CD1c-positive myeloid dendritic cell (primary cell): ENCODE measurements around the gene SLF2.
"Not testable (repeated sequence)": the region's sequence is repeated elsewhere in the genome, so short reads cannot be mapped to it uniquely, and the experiment has no call there.

Experiments used
- DNase-seq: peaks from one replicate; pipeline ENCODE4 v3.0.0-alpha.2; 2016; ENCODE audit errors: extremely low spot score

SLF2 gene

GRCh38 chr10:100962351-100963080, 49.8 kb downstream of the SLF2 start:
- DNase-seq = no peak

DNA sequence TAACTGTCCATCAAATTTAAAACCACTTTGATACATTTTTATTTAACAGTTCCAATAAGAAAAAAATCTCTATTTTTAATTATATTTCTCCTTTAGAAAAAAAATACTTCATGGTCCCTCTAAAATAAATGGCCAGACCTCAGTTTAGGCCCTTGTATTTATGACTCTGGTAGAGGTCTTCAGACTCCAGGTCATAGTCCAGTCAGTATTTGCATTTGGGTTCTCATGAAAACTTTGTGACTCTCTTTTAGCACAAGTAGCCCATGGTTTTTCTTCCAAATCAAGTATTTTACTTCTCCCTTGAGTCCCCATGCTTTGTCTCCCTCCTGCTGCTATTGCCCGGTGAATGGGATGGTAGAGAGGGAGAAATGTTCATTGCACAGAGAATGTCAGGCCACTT, 51.1 kb downstream of the SLF2 start:
- DNase-seq = no peak

DNA sequence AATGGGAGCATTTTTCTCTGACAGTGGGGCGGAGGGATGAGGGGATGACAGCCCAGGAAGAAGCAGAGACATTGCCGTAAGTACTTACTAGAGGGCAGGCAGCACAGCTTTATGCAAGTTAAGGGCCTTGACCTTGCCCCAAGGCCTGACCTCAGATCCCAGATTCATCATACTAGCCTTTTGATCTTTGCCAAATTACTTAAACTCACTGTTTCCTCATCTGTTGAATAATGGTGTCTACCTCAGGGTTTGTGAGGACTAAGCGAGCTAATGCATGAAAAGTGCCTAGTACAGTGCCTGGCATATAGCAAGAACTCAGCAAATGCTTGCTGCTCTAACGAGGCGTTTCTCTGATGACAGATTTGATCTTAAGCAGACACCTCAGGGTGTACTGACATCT, 53.1 kb downstream of the SLF2 start:
- no peak for DNase-seq

- DNase-seq = no peak
These were observed 54.1 kb downstream of the SLF2 start for GRCh38 chr10:100966887-100967286.

DNA sequence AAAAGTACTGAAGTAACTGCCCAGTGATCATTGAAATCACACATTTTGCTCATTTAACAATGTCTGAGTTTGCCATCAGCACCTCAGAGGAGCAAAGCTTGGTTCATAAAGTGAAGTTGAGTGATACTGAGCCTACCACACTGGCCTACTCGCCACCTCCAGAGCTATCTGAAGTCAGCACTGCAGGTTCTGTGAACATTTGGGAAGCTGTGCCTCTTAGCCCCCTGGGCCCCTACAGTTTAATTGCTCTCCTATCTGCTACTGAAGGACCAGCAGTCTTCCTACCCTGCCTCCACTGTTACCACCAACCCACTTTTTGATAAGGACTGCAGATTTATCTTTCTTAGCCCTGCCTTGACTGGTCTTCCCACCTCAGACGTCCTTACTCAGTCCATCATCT, 54.6 kb downstream of the SLF2 start:
- no peak for DNase-seq

DNA sequence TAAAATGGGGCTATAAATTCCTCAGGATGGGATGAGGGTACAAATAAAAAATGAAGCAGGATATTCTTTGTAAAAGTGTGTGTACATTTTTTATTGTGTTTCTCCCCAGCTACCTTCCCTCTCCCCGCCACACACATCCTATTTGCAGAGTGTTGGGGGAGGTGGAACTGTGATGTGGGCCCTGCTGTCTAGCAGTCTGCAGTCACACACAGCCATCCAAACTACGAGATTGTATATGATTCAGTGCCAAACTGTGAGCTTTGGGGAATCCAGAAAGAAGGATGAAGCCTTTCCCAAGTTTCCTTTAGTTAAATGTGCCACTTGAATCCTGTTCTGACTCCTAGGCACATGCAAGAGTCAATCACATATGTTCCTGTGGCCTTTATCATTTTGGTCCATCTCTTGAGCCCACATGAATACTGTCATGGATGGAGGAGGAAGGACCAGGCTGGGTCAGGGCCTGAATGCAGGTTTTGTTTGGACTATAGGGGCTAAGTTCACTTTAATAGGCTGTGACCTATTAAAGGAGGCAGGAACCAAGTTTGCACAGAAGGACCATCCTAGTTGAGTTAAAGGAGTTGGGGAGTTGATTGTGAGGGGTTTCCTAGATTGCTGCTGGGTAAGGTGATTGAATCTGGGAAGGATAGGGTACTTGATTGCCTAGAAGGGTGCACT, 55.4 kb downstream of the SLF2 start:
- no peak for DNase-seq

- DNase-seq = no peak
These were observed 56.1 kb downstream of the SLF2 start for GRCh38 chr10:100968863-100969186.

- DNase-seq = no peak
These were observed 56.7 kb downstream of the SLF2 start, which contains the start of gene SEMA4G for GRCh38 chr10:100969187-100970075. Gene SEMA4G (plus strand): TSS chr10:100969504. CDS start chr10:100972913, 3,409 bp downstream.

- DNase-seq = no peak
These were observed 57.5 kb downstream of the SLF2 start for GRCh38 chr10:100970076-100970913.

GRCh38 chr10:100970914-100971811, 58.4 kb downstream of the SLF2 start:
- DNase-seq = no peak

DNA sequence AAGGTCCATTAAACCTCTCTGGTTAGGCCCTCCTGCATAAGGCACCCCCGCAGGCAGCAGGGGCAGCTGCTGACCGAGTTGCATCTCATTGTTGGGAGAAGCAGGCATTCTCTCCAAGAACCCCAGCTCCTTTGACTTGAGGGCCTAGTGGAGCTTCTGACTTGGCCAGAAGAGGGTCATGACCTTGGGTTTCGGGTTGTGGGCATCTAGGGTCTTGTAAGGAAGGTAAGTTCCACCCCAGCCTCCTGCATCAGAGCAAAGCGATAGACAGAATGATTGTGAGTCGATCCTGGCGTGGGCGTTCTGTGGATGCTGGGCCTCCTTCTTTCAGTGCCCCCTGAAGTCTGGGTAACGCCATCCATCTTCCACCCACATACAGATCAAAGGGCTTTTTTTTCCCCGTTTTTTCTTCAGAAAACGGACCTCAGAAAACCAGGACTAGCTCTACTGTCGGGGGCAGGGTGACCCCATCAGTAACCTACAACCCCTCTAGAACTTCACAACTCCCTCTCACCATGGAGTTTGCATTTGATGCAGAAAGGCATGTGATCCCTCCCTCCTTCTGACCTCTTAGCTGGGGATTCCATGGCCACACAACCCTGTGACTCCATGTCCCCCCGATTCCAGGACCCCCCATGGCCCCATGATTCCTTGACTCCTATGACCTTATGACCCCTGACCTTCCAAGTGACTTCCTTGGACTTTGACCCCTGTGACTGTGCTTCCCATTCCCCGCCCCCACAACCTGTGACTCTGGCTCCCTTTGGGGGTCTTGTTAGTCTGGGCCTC, 59.5 kb downstream of the SLF2 start:
- DNase-seq = no peak

GRCh38 chr10:100972904-100973535, 60.3 kb downstream of the SLF2 start:
- no peak for DNase-seq

DNA sequence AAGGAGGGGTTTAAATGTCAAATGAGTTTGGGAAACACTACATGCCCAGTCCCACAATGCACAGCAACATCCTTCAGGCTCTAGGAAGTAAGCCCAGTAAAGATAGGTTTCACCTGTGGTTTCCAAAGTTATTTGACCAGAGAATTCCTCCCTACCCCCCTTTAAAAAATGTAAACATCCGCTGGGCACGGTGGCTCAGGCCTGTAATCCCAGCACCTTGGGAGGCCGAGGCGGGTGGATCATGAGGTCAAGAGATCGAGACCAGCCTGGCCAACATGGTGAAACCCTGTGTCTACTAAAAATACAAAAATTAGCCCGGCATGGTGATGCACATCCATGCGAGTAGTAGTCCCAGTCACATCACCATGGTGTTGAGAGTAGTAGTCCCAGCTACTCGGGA, 62.6 kb downstream of the SLF2 start:
- DNase-seq = not testable (repeated sequence)

GRCh38 chr10:100976906-100977305, 64.1 kb downstream of the SLF2 start:
- no peak for DNase-seq

DNA sequence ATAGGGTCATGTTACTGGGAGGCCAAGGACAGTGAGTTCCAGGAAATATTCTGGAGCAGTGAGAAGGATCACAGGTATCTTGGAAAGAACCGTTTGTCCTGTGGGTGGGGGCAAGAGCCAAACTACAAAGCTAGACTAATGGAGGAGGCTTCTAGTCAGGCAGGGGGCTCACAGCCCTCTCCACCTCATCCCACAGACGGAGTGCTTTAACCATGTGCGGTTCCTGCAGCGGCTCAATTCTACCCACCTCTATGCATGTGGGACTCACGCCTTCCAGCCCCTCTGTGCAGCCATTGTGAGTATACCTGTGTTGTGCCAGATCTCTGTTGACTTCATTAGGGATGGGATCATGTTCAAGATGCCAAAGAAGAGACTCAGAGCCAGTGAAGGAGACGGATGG, 64.7 kb downstream of the SLF2 start:
- no peak for DNase-seq

DNA sequence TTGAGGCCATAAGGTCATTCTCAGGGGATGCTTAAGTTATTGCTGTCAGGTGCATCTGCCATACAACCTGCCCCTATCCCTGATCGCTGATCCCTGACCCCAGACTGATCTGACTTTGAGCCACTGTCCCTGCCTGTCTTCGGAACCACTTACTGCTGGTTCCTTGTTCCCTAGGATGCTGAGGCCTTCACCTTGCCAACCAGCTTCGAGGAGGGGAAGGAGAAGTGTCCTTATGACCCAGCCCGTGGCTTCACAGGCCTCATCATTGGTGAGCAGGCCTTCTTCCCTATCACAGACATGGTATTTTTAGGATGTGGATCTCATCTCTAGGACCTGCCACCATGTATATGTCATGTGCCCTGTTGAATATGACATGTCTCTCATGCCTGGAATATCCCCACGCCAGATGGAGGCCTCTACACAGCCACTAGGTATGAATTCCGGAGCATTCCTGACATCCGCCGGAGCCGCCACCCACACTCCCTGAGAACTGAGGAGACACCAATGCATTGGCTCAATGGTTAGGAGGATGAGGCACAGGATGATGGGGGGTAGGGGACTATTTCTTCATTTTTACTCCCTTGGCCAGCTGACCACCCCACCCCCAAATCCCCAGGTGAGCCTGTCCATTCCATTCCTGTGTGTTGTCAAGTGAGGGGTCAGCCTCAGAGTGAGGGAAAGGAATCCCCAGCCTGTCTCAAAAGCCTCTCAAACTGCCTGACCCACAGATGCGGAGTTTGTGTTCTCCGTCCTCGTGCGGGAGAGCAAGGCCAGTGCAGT, 65.5 kb downstream of the SLF2 start:
- no peak for DNase-seq

DNA sequence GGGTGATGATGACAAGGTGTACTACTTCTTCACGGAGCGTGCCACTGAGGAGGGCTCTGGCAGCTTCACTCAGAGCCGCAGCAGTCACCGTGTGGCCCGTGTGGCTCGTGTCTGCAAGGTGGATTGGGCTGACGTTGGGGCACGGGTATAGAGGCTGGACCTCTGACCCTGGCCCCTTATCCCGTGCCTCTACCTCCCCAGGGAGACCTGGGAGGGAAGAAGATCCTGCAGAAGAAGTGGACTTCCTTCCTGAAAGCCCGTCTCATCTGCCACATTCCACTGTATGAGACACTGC, 66.1 kb downstream of the SLF2 start:
- DNase-seq = no peak

DNA sequence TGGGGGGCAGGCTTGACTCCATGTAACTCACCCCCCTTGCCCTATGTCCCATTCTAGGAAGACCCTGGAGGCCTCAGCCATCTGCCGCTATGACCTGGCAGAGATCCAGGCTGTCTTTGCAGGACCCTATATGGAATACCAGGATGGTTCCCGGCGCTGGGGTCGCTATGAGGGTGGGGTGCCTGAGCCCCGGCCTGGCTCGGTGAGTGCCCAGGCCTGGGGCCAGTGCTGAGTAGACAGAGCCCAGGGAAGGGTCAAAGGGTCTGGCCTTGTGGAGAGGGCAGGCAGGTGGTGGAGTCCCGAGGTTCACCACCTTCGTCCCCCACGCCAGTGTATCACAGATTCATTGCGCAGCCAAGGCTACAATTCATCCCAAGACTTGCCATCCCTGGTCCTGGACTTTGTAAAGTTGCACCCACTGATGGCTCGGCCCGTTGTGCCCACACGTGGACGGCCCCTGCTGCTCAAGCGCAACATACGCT, 67.1 kb downstream of the SLF2 start:
- DNase-seq = no peak

DNA sequence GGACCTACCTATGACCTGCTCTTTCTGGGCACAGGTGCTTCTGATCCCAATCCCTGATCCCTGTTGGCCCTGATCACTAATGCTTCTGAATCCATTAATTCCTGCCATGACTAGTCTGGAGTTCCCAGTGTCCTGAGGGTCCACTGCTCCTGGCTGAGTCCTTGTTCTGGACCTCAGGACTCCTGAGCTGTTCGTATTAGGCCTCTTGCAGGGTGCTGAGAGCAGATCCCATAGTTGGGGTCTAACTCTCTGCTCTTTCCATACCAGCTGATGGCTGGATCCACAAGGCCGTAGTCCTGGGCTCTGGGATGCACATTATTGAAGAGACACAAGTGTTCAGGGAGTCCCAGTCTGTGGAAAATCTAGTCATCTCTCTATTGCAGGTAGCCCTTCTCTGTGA, 67.5 kb downstream of the SLF2 start:
- no peak for DNase-seq
